Measurements from ENCODE around the gene FBH1. TPM values are rescaled to one million over a fixed set of nuclear protein-coding genes. Genes with fewer than 3 reads are reported as not detected.

The FBH1 gene
- total RNA-seq, 6 experiments from 2014 or later, result 30.8 to 38.6 (median 35.8) TPM

DNA sequence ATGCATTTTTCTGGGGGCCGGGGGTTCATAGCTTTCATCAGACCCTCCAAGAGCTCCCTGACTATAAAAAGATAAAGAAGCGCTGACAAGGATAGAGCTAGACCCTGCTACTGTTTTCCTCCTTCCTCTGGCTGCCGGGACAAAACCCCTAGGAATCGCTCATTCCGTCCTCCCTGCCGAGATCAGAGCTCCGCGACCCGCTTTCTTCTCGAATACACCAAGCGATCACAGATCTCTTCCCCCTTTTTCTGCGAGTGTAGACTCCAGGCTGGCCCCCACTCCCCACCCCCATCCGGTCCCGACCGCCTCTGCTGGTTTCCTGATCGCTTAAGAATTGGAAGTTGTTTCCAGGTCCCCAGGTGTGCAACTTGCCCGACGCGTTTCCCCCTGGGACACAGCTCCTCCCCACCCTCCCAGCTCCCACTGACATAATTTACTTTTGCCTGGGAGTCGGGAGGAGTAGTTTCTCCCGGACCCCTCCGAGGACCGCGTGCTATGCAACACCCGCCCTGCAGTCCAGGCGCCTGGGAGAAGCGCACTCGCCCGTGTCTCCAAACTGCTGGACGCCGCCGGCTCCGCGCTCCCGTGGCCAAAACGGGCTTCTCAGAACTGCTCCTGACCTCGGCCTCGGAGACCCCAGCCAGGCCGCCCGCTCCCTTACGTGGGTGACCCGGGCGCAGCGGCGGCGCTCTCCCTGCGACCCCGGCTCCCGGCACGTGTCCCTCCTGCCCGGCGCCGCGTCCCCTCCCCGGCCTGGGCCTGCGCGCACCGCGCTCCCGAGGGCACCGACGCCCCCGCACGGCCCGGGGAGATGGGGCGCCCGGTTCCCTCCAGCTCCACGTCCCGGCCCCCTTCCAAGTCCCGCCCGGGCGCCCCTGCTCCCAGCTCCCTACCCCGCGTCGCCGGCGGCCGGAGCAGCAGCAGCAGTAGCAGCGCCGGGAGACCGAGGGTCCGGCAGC lies 86.7 kb downstream of the FBH1 start:
- DNase-seq (peak; percentile 64 to 76 (median 74)), ATAC-seq (peak; percentile 34 to 66 (median 60))
- peaks cover 0 to 27% (median 10%) of the 10 kb centered on the region in 4 donors for H3K4me1 ChIP-seq
- 2% methylated on average over 24 of the region's 82 CpGs for WGBS (ENCODE audit: insufficient coverage, low coverage, low lambda C conversion rate, missing lambda C conversion rate)
- intact Hi-C loops (cut with DNase I), result no loop called here
- H3K27ac ChIP-seq, result peak overlapping the region; percentile 93 to 98 (median 98)
- peak overlapping the region; percentile 72 to 99 (median 83) for H3K4me3 ChIP-seq
- no peaks in the 10 kb centered on the region for H3K36me3 ChIP-seq
- TF ChIP-seq, protein P1, sequence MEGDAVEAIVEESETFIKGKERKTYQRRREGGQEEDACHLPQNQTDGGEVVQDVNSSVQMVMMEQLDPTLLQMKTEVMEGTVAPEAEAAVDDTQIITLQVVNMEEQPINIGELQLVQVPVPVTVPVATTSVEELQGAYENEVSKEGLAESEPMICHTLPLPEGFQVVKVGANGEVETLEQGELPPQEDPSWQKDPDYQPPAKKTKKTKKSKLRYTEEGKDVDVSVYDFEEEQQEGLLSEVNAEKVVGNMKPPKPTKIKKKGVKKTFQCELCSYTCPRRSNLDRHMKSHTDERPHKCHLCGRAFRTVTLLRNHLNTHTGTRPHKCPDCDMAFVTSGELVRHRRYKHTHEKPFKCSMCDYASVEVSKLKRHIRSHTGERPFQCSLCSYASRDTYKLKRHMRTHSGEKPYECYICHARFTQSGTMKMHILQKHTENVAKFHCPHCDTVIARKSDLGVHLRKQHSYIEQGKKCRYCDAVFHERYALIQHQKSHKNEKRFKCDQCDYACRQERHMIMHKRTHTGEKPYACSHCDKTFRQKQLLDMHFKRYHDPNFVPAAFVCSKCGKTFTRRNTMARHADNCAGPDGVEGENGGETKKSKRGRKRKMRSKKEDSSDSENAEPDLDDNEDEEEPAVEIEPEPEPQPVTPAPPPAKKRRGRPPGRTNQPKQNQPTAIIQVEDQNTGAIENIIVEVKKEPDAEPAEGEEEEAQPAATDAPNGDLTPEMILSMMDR (IDR thresholded peaks at IDR 0.05), result no peak
- no peaks in the 10 kb centered on the region for H3K27me3 ChIP-seq
- H3K9me3 ChIP-seq, result no peaks in the 10 kb centered on the region

DNA sequence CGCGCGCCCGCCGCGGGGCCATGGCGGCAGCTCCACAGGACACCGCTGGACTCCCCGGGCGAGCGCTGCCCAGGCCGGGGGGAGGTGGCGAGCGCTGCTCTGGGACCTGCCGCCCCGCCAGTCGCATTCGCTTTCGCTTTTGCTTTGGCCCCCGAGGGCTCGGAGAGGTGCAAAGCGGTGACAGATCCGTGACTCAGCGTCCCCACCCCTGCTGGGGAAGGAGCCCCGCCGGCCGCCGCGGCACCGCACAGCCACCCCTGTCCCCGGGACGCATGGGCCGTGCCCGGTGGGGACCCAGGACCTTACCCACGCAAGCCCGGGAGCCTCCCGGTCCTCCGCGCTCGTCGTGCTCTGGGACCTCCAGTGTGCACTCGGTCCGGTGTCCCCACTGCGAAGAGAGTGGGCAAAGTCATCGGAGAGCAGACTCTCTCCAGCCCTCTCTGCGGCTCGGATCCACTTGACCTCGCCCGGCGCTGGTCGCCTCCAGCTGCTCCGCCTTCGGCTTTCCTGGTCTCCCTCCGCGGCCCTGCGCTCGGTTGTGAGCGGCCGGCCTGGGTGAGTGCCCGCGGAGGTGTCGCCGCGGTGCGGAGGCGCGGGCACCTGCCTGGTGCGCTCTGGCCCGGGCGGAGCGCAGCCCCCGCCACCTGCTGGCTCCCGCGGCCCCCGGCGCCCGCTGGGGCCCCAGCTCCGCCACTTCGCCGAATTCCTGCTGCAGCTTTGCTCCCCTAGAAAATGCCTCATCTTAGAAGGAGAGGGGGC lies 87.6 kb downstream of the FBH1 start, which contains the start of gene IL15RA:
Gene IL15RA, minus strand, starts transcription at position 73 of the 759 bp plus-strand sequence. Its CDS starts 51 bp downstream, at position 22.
- WGBS (ENCODE audit: insufficient coverage, low coverage, low lambda C conversion rate, missing lambda C conversion rate), result 0% methylated on average over 2 of the region's 80 CpGs
- TF ChIP-seq POLR2A (IDR thresholded peaks at IDR 0.05), result peak; percentile 73
- TF ChIP-seq, protein P1 (IDR thresholded peaks at IDR 0.05), result peak; percentile 24 to 43 (median 32)
- DNase-seq (peak; percentile 88 to 94 (median 90)), ATAC-seq (peak; percentile 85 to 91 (median 88))
- Histone ChIP-seq H3K27me3 (no peaks in the 10 kb centered on the region), H3K36me3 (no peaks in the 10 kb centered on the region), H3K4me1 (peaks cover 0 to 19% (median 5%) of the 10 kb centered on the region in 4 donors), H3K9me3 (no peaks in the 10 kb centered on the region), H3K27ac (peak within 1 kb of the TSS; percentile 93 to 98 (median 98)), H3K4me3 (peak within 1 kb of the TSS; percentile 72 to 99 (median 83))
- intact Hi-C loops (cut with DNase I), result no loop called here

DNA sequence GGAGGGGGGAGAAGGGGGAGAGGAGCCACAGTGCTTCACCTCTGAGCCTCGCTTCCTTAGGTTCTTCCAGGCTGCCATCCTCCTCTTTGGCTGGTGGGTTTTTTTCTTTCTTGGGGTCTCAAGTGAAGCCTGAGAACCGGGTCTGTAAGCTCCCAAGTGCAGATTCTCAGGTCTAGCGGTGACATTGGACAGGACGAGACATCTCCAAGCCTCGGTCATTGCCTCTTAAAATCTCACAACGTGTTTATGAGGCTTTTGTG lies 88.1 kb downstream of the FBH1 start:
- DNase-seq (no peak), ATAC-seq (no peak)
- Histone ChIP-seq H3K4me1 (peaks cover 0 to 14% (median 3%) of the 10 kb centered on the region in 4 donors), H3K36me3 (no peaks in the 10 kb centered on the region), H3K4me3 (peak overlapping the region; percentile 72 to 99 (median 83)), H3K9me3 (no peaks in the 10 kb centered on the region), H3K27ac (peak overlapping the region; percentile 93 to 98 (median 98)), H3K27me3 (no peaks in the 10 kb centered on the region)
- 18% methylated on average over 5 of the region's 6 CpGs for WGBS (ENCODE audit: insufficient coverage, low coverage, low lambda C conversion rate, missing lambda C conversion rate)
- TF ChIP-seq, protein P1 (IDR thresholded peaks at IDR 0.05), result no peak
- TF ChIP-seq POLR2A (IDR thresholded peaks at IDR 0.05), result no peak
- intact Hi-C loops (cut with DNase I), result no loop called here

DNA sequence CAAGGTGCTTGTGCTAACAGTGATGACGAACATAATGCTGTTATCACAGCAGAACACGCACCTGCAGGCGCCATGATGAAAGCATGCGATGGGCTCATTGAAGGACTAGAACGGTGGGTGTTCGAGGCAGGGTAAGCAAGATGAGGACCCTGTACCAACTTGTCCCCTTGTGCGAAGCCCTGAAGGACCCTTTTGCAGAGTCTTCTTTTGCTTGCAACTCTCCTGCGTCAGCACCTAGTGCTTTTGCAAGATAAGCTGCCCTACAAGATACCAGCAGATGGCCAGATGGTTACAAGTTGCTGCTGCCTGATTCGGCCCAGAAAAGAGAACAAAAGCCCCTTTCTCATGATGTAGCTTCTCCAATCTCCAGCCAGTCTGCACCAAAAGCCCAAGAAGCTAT lies 91.5 kb downstream of the FBH1 start:
- H3K36me3 ChIP-seq, result no peaks in the 10 kb centered on the region
- DNase-seq (peak in 1 of 3 donors; percentile 21), ATAC-seq (no peak)
- intact Hi-C loops (cut with DNase I), result no loop called here
- H3K27me3 ChIP-seq, result no peaks in the 10 kb centered on the region
- H3K9me3 ChIP-seq, result no peaks in the 10 kb centered on the region
- H3K4me3 ChIP-seq, result no peak overlapping the region
- H3K4me1 ChIP-seq, result peaks cover 0 to 7% (median 2%) of the 10 kb centered on the region in 4 donors
- no peak for TF ChIP-seq POLR2A (IDR thresholded peaks at IDR 0.05)
- TF ChIP-seq, protein P1 (IDR thresholded peaks at IDR 0.05), result no peak
- 74% methylated on average over 5 of the region's 9 CpGs for WGBS (ENCODE audit: insufficient coverage, low coverage, low lambda C conversion rate, missing lambda C conversion rate)
- no peak overlapping the region for H3K27ac ChIP-seq

Measured in right lobe of liver (tissue), 6 donors.